ENCODE measurements around the gene STIM2. TPM values are rescaled to one million over a fixed set of nuclear protein-coding genes. Genes with fewer than 3 reads are reported as not detected.

STIM2 gene
- total and polyA plus RNA-seq, 10 of the 15 experiments (the other 5 are each of a cell fraction or from before 2014, with no cell fraction given), result 4.7 to 41.5 (median 16.9) TPM

DNA sequence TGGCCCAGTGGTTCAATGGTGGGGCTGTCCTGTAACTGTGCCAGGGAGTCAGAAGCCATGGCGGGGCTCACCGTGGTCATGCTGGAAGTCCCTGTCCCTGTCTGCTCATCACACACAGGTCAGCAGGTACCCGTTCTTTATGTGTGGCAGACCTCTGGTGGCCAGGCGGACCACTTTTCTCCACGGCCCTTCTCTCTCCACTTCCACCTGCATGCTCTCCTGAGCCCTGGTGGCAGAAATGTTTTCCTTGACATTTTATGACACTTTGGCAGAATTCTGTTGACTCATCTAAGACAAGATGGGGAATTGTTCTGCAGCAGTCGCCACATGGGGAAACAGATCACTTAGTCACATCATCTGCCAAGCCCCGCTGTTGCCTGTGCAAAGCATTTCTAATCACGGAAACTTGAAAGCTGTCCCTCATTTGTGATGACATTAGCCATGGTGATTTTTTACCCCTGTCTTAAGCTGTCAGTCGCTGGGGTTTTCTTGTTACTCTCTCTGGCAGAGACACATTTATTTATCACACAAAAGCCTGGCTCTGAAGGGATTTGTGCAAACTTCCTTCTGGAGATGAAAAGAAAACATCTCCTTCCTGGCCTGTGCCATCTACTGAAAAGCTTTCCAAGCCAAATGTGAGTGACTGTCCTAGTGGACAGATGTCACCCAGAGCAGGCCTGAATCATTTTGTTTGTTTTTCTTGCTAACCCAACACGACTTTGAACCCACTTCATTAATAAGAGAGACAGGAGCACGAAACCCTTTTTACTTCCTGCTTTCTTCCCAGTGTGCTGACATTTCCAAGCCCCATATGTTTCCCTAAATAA is 38.8 kb upstream of the STIM2 start:
- Histone ChIP-seq H3K9me3 (replicated peaks; ENCODE audit: control insufficient read depth, insufficient read depth, low read length) (peaks cover 8% of the 10 kb centered on the region; the same call in 2 of the 3 replicates), H3K4me1 (ENCODE audit: control insufficient read depth, insufficient read depth, low read length) (peaks cover 20% of the 10 kb centered on the region), H3K79me2 (ENCODE audit: control insufficient read depth, insufficient read depth, low read length) (no peaks in the 10 kb centered on the region), H2AFZ (ENCODE audit: control insufficient read depth, low read depth, low read length) (no peak overlapping the region), H3K36me3 (ENCODE audit: control insufficient read depth in 2 of 2, insufficient read depth in 2 of 2, low read length in 1 of 2) (no peaks in the 10 kb centered on the region), H3K27me3 (replicated peaks in 1 of 2; ENCODE audit: control insufficient read depth in 2 of 2, insufficient read depth in 2 of 2, low read length in 1 of 2) (no peaks in the 10 kb centered on the region), H3K9ac (ENCODE audit: control insufficient read depth, insufficient read depth, low read length) (no peak overlapping the region), H4K20me1 (ENCODE audit: control insufficient read depth, insufficient read depth) (no peaks in the 10 kb centered on the region), H3K4me3 (no peak overlapping the region), H3K27ac (ENCODE audit: control insufficient read depth, insufficient read depth) (no peak overlapping the region), H3K4me2 (ENCODE audit: control insufficient read depth, insufficient read depth) (0 out of 2 replicates have a peak overlapping the region, but pooled peaks have one; percentile 5)
- ATAC-seq (no peak), FAIRE-seq (no peak), DNase-seq (ENCODE audit: low read depth, low spot score) (no peak)
- ChIA-PET RAD21 (ENCODE audit: unreplicated experiment) (no interaction called here), CTCF (no interaction called here), POLR2A (interaction anchor here (0.5 kb wide), 1 partner anchor 116 kb away, joined by 3 read pairs; no protein-coding TSS in a partner anchor), SMC1A (ENCODE audit: uncharacterized antibody, unreplicated experiment) (interaction anchor here (0.8 to 2.6 kb wide), 3 partner anchors 8 to 75 kb away, joined by 3 to 6 read pairs (median 4); no protein-coding TSS in a partner anchor)
- TF ChIP-seq MYB (IDR thresholded peaks at IDR 0.05; ENCODE audit: borderline replicate concordance, low read depth, low read length) (no peak), NFIC (IDR thresholded peaks at IDR 0.05; ENCODE audit: low read depth, low read length) (no peak), CREB1 (IDR thresholded peaks at IDR 0.05; ENCODE audit: low read depth) (no peak), EP300 (IDR thresholded peaks at IDR 0.05; ENCODE audit: borderline replicate concordance in 1 of 2, control insufficient read depth in 1 of 2, low read depth in 2 of 2, low read length in 2 of 2) (0 out of 4 replicates have a peak, but pooled peaks of 1 of the 2 experiments have one; percentile 34)
- TF ChIP-seq, protein P1, sequence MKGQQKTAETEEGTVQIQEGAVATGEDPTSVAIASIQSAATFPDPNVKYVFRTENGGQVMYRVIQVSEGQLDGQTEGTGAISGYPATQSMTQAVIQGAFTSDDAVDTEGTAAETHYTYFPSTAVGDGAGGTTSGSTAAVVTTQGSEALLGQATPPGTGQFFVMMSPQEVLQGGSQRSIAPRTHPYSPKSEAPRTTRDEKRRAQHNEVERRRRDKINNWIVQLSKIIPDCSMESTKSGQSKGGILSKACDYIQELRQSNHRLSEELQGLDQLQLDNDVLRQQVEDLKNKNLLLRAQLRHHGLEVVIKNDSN (IDR thresholded peaks at IDR 0.05; ENCODE audit: borderline replicate concordance, extremely low read length, insufficient read depth, low read depth, low read length), result no peak
- in situ Hi-C loops (cut with MboI) (no loop called here), intact Hi-C loops (cut with micrococcal nuclease; ENCODE audit: unreplicated experiment) (no loop called here)
- no TSS peak for BruUV-seq (replicated peaks)
- 41% methylated on average over 11 of the region's 11 CpGs for WGBS (ENCODE audit: insufficient coverage, insufficient replicate concordance, low lambda C conversion rate, missing lambda C conversion rate)

Measured in GM12878 (cell line).